K562 (cell line): ENCODE results near the gene ABCA4. TPM values are rescaled to one million over a fixed set of nuclear protein-coding genes. Genes with fewer than 3 reads are reported as not detected.

ENCODE experiments used
- ATAC-seq: fragments of 200-7000 bp; cut with Tn5 transposase; 3 replicates; pipeline ENCODE4 v1.9.1; 2020; ENCODE audit warnings: moderate library complexity
- BruUV-seq: library from RNA; stranded (reverse); fragments of 400-500 nt; replicated peaks from 2 replicates; lab custom pipeline; 2021; lab: Mats Ljungman, UMichigan
- CTCF ChIA-PET: fragments of 300-600 bp; formaldehyde crosslinking; extraction: SDS; loops from one replicate; lab custom pipeline; 2021; ENCODE audit warnings: low intra/inter-chr PET ratio; lab: Yijun Ruan, JAX
- POLR2A ChIA-PET: fragments of 300-600, 350-650 bp; sonication (Branson Sonifier 250); formaldehyde crosslinking; extraction: SDS; loops from one replicate; lab custom pipeline; 2021; ENCODE audit warnings: antibody characterized with exemption, inconsistent platforms; lab: Yijun Ruan, JAX
- DNase-seq, 4 experiments: peaks; one replicate each; pipeline versions ENCODE4 v3.0.0 to v3.0.0-alpha.2; 2011 to 2018; ENCODE audit warnings: low spot score in 3 of 4, mixed read lengths in 3 of 4; ENCODE audit errors: extremely low read depth in 1 of 4
- FAIRE-seq: peaks from 2 replicates; lab custom pipeline; 2011; peaks lifted over from hg19 to GRCh38; lab: Jason Lieb, UNC
- H2AFZ ChIP-seq: 2 replicates; pipeline ENCODE4 v1.6.0; 2011; ENCODE audit warnings: low read depth, low read length, control low read depth, inconsistent platforms
- H3K27ac ChIP-seq: fragments of 200-600 bp; 3 replicates; pipeline ENCODE4 v1.8.0; 2011; ENCODE audit warnings: low read depth, mild to moderate bottlenecking, control low read depth, inconsistent platforms, low read length, moderate library complexity, mixed read lengths; ENCODE audit errors: extremely low read depth
- H3K27me3 ChIP-seq, 2 experiments: fragments of 300-600 bp in 1 of 2; 2 replicates in 1 of 2; 3 replicates in 1 of 2; pipeline versions ENCODE4 v1.6.0 to v1.8.0; 2011; ENCODE audit warnings: inconsistent platforms in 2 of 2, low read length in 2 of 2, mild to moderate bottlenecking in 1 of 2, mixed read lengths in 1 of 2, moderate library complexity in 1 of 2; ENCODE audit not compliant: control insufficient read depth in 2 of 2, insufficient read depth in 2 of 2
- H3K36me3 ChIP-seq: fragments of 300-600 bp; 3 replicates; pipeline ENCODE4 v1.8.0; 2011; ENCODE audit warnings: mild to moderate bottlenecking, low read length, inconsistent platforms; ENCODE audit not compliant: control insufficient read depth, insufficient read depth
- H3K4me1 ChIP-seq, 2 experiments: fragments of 200-600 bp in 1 of 2; replicated peaks in 1 of 2; 2 replicates in 1 of 2; 3 replicates in 1 of 2; pipeline versions ENCODE4 v1.5.1 to v1.8.0; 2011; ENCODE audit warnings: inconsistent platforms in 2 of 2, low read length in 2 of 2, mild to moderate bottlenecking in 1 of 2, mixed read lengths in 1 of 2, moderate library complexity in 1 of 2; ENCODE audit not compliant: control insufficient read depth in 2 of 2, insufficient read depth in 2 of 2
- H3K4me2 ChIP-seq: 2 replicates; pipeline ENCODE4 v1.6.1; 2011; ENCODE audit warnings: low read length, control low read depth, inconsistent platforms, mixed read lengths; ENCODE audit not compliant: insufficient read depth
- H3K4me3 ChIP-seq: fragments of 200-600 bp; sonication (generic), shearing (Covaris generic); 2 replicates; pipeline ENCODE4 v1.5.1; 2016; ENCODE audit warnings: control low read depth, inconsistent platforms
- H3K79me2 ChIP-seq: fragments of 200-600 bp; 3 replicates; pipeline ENCODE4 v1.8.0; 2011; ENCODE audit warnings: low read length, inconsistent platforms; ENCODE audit not compliant: control insufficient read depth, insufficient read depth
- H3K9ac ChIP-seq, 2 experiments: 2 replicates each; pipeline versions ENCODE4 v1.6.0 to v1.6.1; 2011; ENCODE audit warnings: low read depth in 2 of 2, low read length in 2 of 2, control low read depth in 1 of 2, inconsistent platforms in 1 of 2, mild to moderate bottlenecking in 1 of 2, mixed read lengths in 1 of 2; ENCODE audit not compliant: insufficient read depth in 1 of 2
- H3K9me1 ChIP-seq: one replicate; pipeline ENCODE4 v1.6.0; 2011; ENCODE audit warnings: inconsistent platforms, mild to moderate bottlenecking, low read length, moderate library complexity; ENCODE audit not compliant: control insufficient read depth, insufficient read depth
- H3K9me3 ChIP-seq: replicated peaks from 2 replicates; pipeline ENCODE4 v1.5.1; 2011; ENCODE audit warnings: low read depth, low read length, inconsistent platforms; ENCODE audit not compliant: control insufficient read depth, insufficient read depth
- H4K20me1 ChIP-seq: replicated peaks from 2 replicates; pipeline ENCODE4 v1.6.1; 2011; ENCODE audit warnings: low read length, inconsistent platforms, mixed read lengths; ENCODE audit not compliant: control insufficient read depth, insufficient read depth
- JUNB ChIP-seq: fragments of 450-650 bp; formaldehyde crosslinking; conservative IDR thresholded peaks from 2 replicates; pipeline ENCODE4 v1.4.0; 2020; ENCODE audit warnings: mild to moderate bottlenecking
- LARP7 ChIP-seq: fragments of 450-650 bp; IDR thresholded peaks from 2 replicates; pipeline ENCODE4 v1.6.1; 2016
- SMAD3 ChIP-seq: fragments of 450-650 bp; formaldehyde crosslinking; conservative IDR thresholded peaks from 2 replicates; pipeline ENCODE4 v1.4.0; 2020; ENCODE audit warnings: mild to moderate bottlenecking
- SMARCC2 ChIP-seq: fragments of 450-650 bp; IDR thresholded peaks from 2 replicates; pipeline ENCODE4 v1.6.1; 2017; ENCODE audit warnings: antibody characterized with exemption, moderate library complexity, mild to moderate bottlenecking, low read depth
- TEAD4 ChIP-seq, 2 experiments: sonication (generic) in 1 of 2; formaldehyde crosslinking in 1 of 2; IDR thresholded peaks; 2 replicates each; pipeline versions ENCODE4 v1.6.1 to v1.8.0; 2012 to 2022; ENCODE audit warnings: borderline replicate concordance in 1 of 2, inconsistent platforms in 1 of 2, low read length in 1 of 2, mild to moderate bottlenecking in 1 of 2, missing genetic modification reagents in 1 of 2
- ZNF232 ChIP-seq: sonication (generic); formaldehyde crosslinking; IDR thresholded peaks from 2 replicates; pipeline ENCODE4 v1.8.0; 2022; ENCODE audit warnings: mild to moderate bottlenecking, missing genetic modification reagents
- WGBS: fragments of 100-300 bp; shearing (Covaris generic); methylation state at CpG from one replicate; pipeline ENCODE4 v1.1.6; 2016; ENCODE audit warnings: low coverage, mixed read lengths; ENCODE audit not compliant: insufficient coverage; ENCODE audit errors: missing lambda C conversion rate; 5-methylcytosine and 5-hydroxymethylcytosine counted together
- in situ Hi-C: fragments of 300-500 bp; cut with MboI; formaldehyde crosslinking; loops from 4 replicates; pipeline ENCODE4 v1.15.0; 2018; ENCODE audit warnings: inconsistent platforms, mixed read lengths
- intact Hi-C: fragments of 100-400 bp; cut with micrococcal nuclease; formaldehyde crosslinking; loops from 2 replicates; pipeline ENCODE4 v1.14.2; 2022
- polyA plus RNA-seq, 8 experiments: library from polyadenylated mRNA; depleted of rRNA in 4 of 8; stranded (reverse) in 5 of 8; unstranded in 3 of 8; fragments of >200 nt; fragmentation: Nextera tagmentation in 2 of 8; fragmentation: Illumina TruSeq in 1 of 8; extraction: Ambion mirVana in 2 of 8; extraction: Trizol in 1 of 8; gene quantifications; 2 replicates each; pipeline versions ENCODE4 v1.2.1 to v1.2.3, GENCODE V29; 2011 to 2014; ENCODE audit warnings: inconsistent platforms in 1 of 8, missing spikeins in 1 of 8
- total RNA-seq, 7 experiments: library from RNA; depleted of rRNA in 6 of 7; stranded (reverse); fragments of >200 nt in 6 of 7; fragmentation: Illumina TruSeq in 2 of 7; extraction: Trizol in 2 of 7; gene quantifications; 2 replicates each; pipeline versions ENCODE4 v1.2.1 to v1.2.3, GENCODE V29; 2011 to 2021; ENCODE audit warnings: low replicate concordance in 1 of 7
- TF ChIP-seq, protein P1 (sequence below), 2 experiments: fragments of 450-650 bp in 1 of 2; IDR thresholded peaks; 2 replicates each; pipeline ENCODE4 v1.6.1; 2011 to 2017; ENCODE audit warnings: low read depth in 2 of 2, antibody characterized with exemption in 1 of 2, borderline replicate concordance in 1 of 2, low read length in 1 of 2, mild to moderate bottlenecking in 1 of 2, mixed read lengths in 1 of 2; ENCODE audit not compliant: control insufficient read depth in 1 of 2
- TF ChIP-seq, protein P2 (sequence below): sonication (generic); formaldehyde crosslinking; IDR thresholded peaks from 2 replicates; pipeline ENCODE4 v1.8.0; 2022; ENCODE audit warnings: mild to moderate bottlenecking, missing genetic modification reagents, borderline replicate concordance

The ABCA4 gene
- total and polyA plus RNA-seq, 9 of the 15 experiments (the other 6 are each of a cell fraction or from before 2014, with no cell fraction given): 0.01 to 0.04 TPM; not detected in 7

DNA sequence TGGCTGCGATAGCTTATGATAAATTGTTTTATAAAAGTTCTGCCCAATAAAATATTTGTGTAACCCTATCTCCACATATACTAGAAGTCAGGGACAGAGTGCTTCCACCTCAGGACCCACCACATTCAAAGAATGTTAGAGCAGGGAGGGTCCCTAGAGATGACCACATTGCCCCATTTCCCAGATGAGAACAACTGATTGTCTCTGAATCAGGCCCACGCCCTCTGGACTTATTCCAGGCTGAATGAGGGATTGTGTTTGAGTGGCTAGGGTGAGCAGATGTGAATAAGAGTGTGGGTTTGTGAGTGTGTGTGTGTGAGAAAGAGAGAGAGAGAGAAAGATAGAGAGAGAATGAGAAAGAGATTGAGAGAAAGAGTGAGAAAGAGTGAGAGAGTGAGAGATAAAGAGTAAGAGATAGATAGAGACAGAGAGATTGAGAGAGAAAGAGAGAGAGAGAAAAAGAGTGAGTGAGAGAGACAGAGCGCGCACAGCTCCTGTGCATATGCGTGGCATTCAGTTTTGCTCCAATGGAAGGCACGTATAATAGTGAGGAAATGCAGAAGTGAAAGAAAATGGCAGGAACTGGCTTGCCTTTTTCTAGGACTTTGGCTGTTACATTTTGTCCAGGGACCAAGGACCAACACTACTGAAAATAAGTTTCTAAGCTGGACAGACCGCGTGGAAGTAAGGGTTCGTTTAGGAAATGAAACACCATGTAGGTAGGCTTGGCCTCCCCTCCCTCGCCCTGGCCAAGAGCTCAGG lies 94.1 kb downstream of the ABCA4 start:
- no peaks in the 10 kb centered on the region for H3K9me1 ChIP-seq
- 4% methylated on average over 10 of the region's 10 CpGs for WGBS
- H3K4me3 ChIP-seq: no peak overlapping the region
- peaks cover 26 to 59% of the 10 kb centered on the region in 2 experiments for H3K27me3 ChIP-seq
- FAIRE-seq: no peak
- ChIA-PET POLR2A (interaction anchor here (1.0 kb wide), 1 partner anchor 12 kb away, joined by 4 read pairs; no protein-coding TSS in a partner anchor), CTCF (interaction anchor here (1.7 kb wide), 1 partner anchor 309 kb away, joined by 14 read pairs; no protein-coding TSS in a partner anchor)
- H2AFZ ChIP-seq: no peak overlapping the region
- no peak for ATAC-seq
- no TSS peak for BruUV-seq
- intact Hi-C loops (no loop called here), in situ Hi-C loops (no loop called here)
- TF ChIP-seq, protein P1, sequence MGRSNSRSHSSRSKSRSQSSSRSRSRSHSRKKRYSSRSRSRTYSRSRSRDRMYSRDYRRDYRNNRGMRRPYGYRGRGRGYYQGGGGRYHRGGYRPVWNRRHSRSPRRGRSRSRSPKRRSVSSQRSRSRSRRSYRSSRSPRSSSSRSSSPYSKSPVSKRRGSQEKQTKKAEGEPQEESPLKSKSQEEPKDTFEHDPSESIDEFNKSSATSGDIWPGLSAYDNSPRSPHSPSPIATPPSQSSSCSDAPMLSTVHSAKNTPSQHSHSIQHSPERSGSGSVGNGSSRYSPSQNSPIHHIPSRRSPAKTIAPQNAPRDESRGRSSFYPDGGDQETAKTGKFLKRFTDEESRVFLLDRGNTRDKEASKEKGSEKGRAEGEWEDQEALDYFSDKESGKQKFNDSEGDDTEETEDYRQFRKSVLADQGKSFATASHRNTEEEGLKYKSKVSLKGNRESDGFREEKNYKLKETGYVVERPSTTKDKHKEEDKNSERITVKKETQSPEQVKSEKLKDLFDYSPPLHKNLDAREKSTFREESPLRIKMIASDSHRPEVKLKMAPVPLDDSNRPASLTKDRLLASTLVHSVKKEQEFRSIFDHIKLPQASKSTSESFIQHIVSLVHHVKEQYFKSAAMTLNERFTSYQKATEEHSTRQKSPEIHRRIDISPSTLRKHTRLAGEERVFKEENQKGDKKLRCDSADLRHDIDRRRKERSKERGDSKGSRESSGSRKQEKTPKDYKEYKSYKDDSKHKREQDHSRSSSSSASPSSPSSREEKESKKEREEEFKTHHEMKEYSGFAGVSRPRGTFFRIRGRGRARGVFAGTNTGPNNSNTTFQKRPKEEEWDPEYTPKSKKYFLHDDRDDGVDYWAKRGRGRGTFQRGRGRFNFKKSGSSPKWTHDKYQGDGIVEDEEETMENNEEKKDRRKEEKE (IDR thresholded peaks at IDR 0.05; ENCODE audit: borderline replicate concordance in 1 of 2, control insufficient read depth in 1 of 2, low read depth in 2 of 2, low read length in 1 of 2): no peak
- TF ChIP-seq SMARCC2: no peak
- no peak for TF ChIP-seq LARP7
- TF ChIP-seq TEAD4 (IDR thresholded peaks at IDR 0.05; ENCODE audit: low read length): no peak
- TF ChIP-seq TEAD4 (CRISPR knock-in tag; IDR thresholded peaks at IDR 0.05; ENCODE audit: borderline replicate concordance): no peak
- TF ChIP-seq SMAD3 (CRISPR knock-in tag): no peak
- TF ChIP-seq JUNB (CRISPR knock-in tag): no peak
- TF ChIP-seq, protein P2, sequence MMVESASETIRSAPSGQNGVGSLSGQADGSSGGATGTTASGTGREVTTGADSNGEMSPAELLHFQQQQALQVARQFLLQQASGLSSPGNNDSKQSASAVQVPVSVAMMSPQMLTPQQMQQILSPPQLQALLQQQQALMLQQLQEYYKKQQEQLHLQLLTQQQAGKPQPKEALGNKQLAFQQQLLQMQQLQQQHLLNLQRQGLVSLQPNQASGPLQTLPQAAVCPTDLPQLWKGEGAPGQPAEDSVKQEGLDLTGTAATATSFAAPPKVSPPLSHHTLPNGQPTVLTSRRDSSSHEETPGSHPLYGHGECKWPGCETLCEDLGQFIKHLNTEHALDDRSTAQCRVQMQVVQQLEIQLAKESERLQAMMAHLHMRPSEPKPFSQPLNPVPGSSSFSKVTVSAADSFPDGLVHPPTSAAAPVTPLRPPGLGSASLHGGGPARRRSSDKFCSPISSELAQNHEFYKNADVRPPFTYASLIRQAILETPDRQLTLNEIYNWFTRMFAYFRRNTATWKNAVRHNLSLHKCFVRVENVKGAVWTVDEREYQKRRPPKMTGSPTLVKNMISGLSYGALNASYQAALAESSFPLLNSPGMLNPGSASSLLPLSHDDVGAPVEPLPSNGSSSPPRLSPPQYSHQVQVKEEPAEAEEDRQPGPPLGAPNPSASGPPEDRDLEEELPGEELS (CRISPR knock-in tag): no peak
- TF ChIP-seq ZNF232: no peak
- no peak overlapping the region for H3K27ac ChIP-seq
- no peak overlapping the region for H3K9ac ChIP-seq
- H3K79me2 ChIP-seq: no peaks in the 10 kb centered on the region
- no peaks in the 10 kb centered on the region for H4K20me1 ChIP-seq
- no peaks in the 10 kb centered on the region for H3K9me3 ChIP-seq
- DNase-seq: no peak
- H3K36me3 ChIP-seq: no peaks in the 10 kb centered on the region
- no peak overlapping the region for H3K4me2 ChIP-seq
- H3K4me1 ChIP-seq: no peaks in the 10 kb centered on the region
